Measurements from ENCODE around the gene ATRNL1.

- TF ChIP-seq FOXM1 (IDR thresholded peaks at IDR 0.05; ENCODE audit: borderline replicate concordance) (no peak), ARNT (IDR thresholded peaks at IDR 0.05) (no peak), CTBP1 (IDR thresholded peaks at IDR 0.05; ENCODE audit: borderline replicate concordance) (no peak), SUZ12 (IDR thresholded peaks at IDR 0.05) (no peak), SP1 (IDR thresholded peaks at IDR 0.05) (no peak), FOXA1 (IDR thresholded peaks at IDR 0.05) (no peak), HDGF (IDR thresholded peaks at IDR 0.05; ENCODE audit: borderline replicate concordance) (no peak), TARDBP (IDR thresholded peaks at IDR 0.05) (no peak), BHLHE40 (IDR thresholded peaks at IDR 0.05; ENCODE audit: borderline replicate concordance) (no peak), FOXK2 (IDR thresholded peaks at IDR 0.05) (no peak), L3MBTL2 (conservative IDR thresholded peaks at IDR 0.05) (no peak)
Observed at GRCh38 chr10:115964827-115965226, 871.7 kb downstream of the ATRNL1 start.
